HepG2 (cell line): ENCODE data around the gene SH3PXD2A. TPM values are rescaled to one million over a fixed set of nuclear protein-coding genes. Genes with fewer than 3 reads are reported as not detected.

Experiments
- ATAC-seq: fragments of 200-7000 bp; cut with Tn5 transposase; 3 replicates; pipeline ENCODE4 v1.9.1; 2020; ENCODE audit warnings: mild to moderate bottlenecking, moderate library complexity
- BruUV-seq: library from RNA; stranded (reverse); fragments of 400-500 nt; replicated peaks from 2 replicates; lab custom pipeline; 2021; lab: Mats Ljungman, UMichigan
- CTCF ChIA-PET: fragments of 300-600 bp; formaldehyde crosslinking; extraction: SDS; loops from one replicate; lab custom pipeline; 2021; ENCODE audit warnings: low total read pairs, inconsistent platforms, low intra/inter-chr PET ratio; lab: Yijun Ruan, JAX
- POLR2A ChIA-PET: fragments of 350-600 bp; sonication (Branson Sonifier 250); formaldehyde crosslinking; loops from one replicate; lab custom pipeline; 2020; ENCODE audit warnings: antibody characterized with exemption, inconsistent platforms; lab: Yijun Ruan, JAX
- DNase-seq: peaks from one replicate; pipeline ENCODE4 v3.0.0-alpha.2; 2015; ENCODE audit warnings: low spot score
- FAIRE-seq: peaks from 3 replicates; lab custom pipeline; 2011; peaks lifted over from hg19 to GRCh38; lab: Jason Lieb, UNC
- H2AFZ ChIP-seq: one replicate; pipeline ENCODE4 v1.6.1; 2011; ENCODE audit warnings: low read length, inconsistent platforms
- H3K27ac ChIP-seq: fragments of 300-600 bp; 3 replicates; pipeline ENCODE4 v1.8.0; 2011; ENCODE audit warnings: mixed run types, mild to moderate bottlenecking, mixed read lengths, low read length, inconsistent platforms; ENCODE audit not compliant: insufficient read depth; ENCODE audit errors: extremely low read length
- H3K27me3 ChIP-seq, 2 experiments: fragments of 200-600 bp in 1 of 2; 2 replicates in 1 of 2; 3 replicates in 1 of 2; pipeline versions ENCODE4 v1.6.0 to v1.8.0; 2011; ENCODE audit warnings: low read length in 2 of 2, mild to moderate bottlenecking in 2 of 2, moderate library complexity in 2 of 2, inconsistent platforms in 1 of 2; ENCODE audit not compliant: insufficient read depth in 2 of 2, control insufficient read depth in 1 of 2
- H3K36me3 ChIP-seq, 2 experiments: fragments of 200-600 bp in 1 of 2; replicated peaks in 1 of 2; 2 replicates in 1 of 2; 3 replicates in 1 of 2; pipeline versions ENCODE4 v1.5.1 to v1.8.0; 2011; ENCODE audit warnings: low read length in 2 of 2, inconsistent platforms in 1 of 2; ENCODE audit not compliant: insufficient read depth in 2 of 2, control insufficient read depth in 1 of 2
- H3K4me1 ChIP-seq: 2 replicates; pipeline ENCODE4 v1.5.1; 2012; ENCODE audit warnings: low read length, inconsistent platforms; ENCODE audit not compliant: insufficient read depth
- H3K4me2 ChIP-seq: 2 replicates; pipeline ENCODE4 v1.6.0; 2011; ENCODE audit warnings: low read depth, low read length, inconsistent platforms
- H3K4me3 ChIP-seq, 3 experiments: fragments of 200-600 bp in 1 of 3; sonication (generic), shearing (Covaris generic) in 1 of 3; replicated peaks in 1 of 3; 2 replicates each; pipeline ENCODE4 v1.5.1; 2011 to 2016; ENCODE audit warnings: low read length in 3 of 3, inconsistent platforms in 2 of 3, low read depth in 2 of 3, mild to moderate bottlenecking in 2 of 3, control low read depth in 1 of 3, mixed read lengths in 1 of 3; ENCODE audit not compliant: insufficient read depth in 1 of 3
- H3K79me2 ChIP-seq: one replicate; pipeline ENCODE4 v1.6.1; 2011; ENCODE audit warnings: low read length, inconsistent platforms; ENCODE audit not compliant: insufficient read depth
- H3K9ac ChIP-seq: 2 replicates; pipeline ENCODE4 v1.6.0; 2011; ENCODE audit warnings: mild to moderate bottlenecking, low read depth, low read length, inconsistent platforms; ENCODE audit not compliant: insufficient read depth
- H3K9me3 ChIP-seq: 2 replicates; pipeline ENCODE4 v1.5.1; 2012; ENCODE audit warnings: mild to moderate bottlenecking, low read length
- H4K20me1 ChIP-seq: 2 replicates; pipeline ENCODE4 v1.6.0; 2011; ENCODE audit warnings: inconsistent platforms, mild to moderate bottlenecking, low read length, moderate library complexity; ENCODE audit not compliant: insufficient read depth
- ZNF629 ChIP-seq: sonication (generic); formaldehyde crosslinking; conservative IDR thresholded peaks from 2 replicates; pipeline ENCODE4 v1.5.0; 2020; ENCODE audit warnings: missing genetic modification reagents
- WGBS: methylation state at CpG from one replicate; pipeline ENCODE4 v1.1.6; 2017; ENCODE audit warnings: low lambda C conversion rate; 5-methylcytosine and 5-hydroxymethylcytosine counted together
- in situ Hi-C: cut with HindIII; loops from 2 replicates; pipeline ENCODE4 v1.10.0; 2017; ENCODE audit warnings: low pct_unique_long_range_greater_than_20kb; ENCODE audit not compliant: extremely low pct_ligation_motif_present
- intact Hi-C: fragments of 100-400 bp; cut with micrococcal nuclease; formaldehyde crosslinking; loops from one replicate; pipeline ENCODE4 v1.10.0; 2022; ENCODE audit not compliant: unreplicated experiment
- polyA plus RNA-seq, 8 experiments: library from polyadenylated mRNA; depleted of rRNA in 3 of 8; stranded (reverse) in 7 of 8; unstranded in 1 of 8; fragments of >200 nt; fragmentation: Illumina TruSeq in 4 of 8; extraction: Trizol in 4 of 8; gene quantifications; 2 replicates each; pipeline versions ENCODE4 v1.2.1 to v1.2.3, GENCODE V29; 2011 to 2016; ENCODE audit warnings: low read depth in 4 of 8, missing spikeins in 1 of 8, mixed read lengths in 1 of 8; ENCODE audit not compliant: insufficient read depth in 1 of 8
- total RNA-seq, 5 experiments: library from RNA; depleted of rRNA; stranded (reverse); fragments of >200 nt; fragmentation: Illumina TruSeq; extraction: Trizol; gene quantifications; 2 replicates each; pipeline ENCODE4 v1.2.3, GENCODE V29; 2016; ENCODE audit warnings: low read depth in 1 of 5
- TF ChIP-seq, protein P1 (sequence below): sonication (generic); formaldehyde crosslinking; IDR thresholded peaks from 2 replicates; pipeline ENCODE4 v1.4.0; 2020; ENCODE audit warnings: missing genetic modification reagents

The SH3PXD2A gene
- total and polyA plus RNA-seq, 2 of the 13 experiments (the other 11 are each of a cell fraction or from before 2014, with no cell fraction given) = 11.1 to 11.3 TPM

GRCh38 chr10:103764296-103765088 lies 90.9 kb downstream of the SH3PXD2A start:
- FAIRE-seq = no peak
- H3K27ac ChIP-seq = no peak overlapping the region
- in situ Hi-C loops (no loop called here), intact Hi-C loops (no loop called here)
- H3K9ac ChIP-seq = no peak overlapping the region
- DNase-seq = no peak
- ChIA-PET POLR2A (no interaction called here), CTCF (no interaction called here)
- peaks cover 13% of the 10 kb centered on the region for H3K4me1 ChIP-seq
- no peak overlapping the region for H2AFZ ChIP-seq
- BruUV-seq = no TSS peak
- peak; percentile 87 for TF ChIP-seq ZNF629 (CRISPR knock-in tag)
- TF ChIP-seq, protein P1, sequence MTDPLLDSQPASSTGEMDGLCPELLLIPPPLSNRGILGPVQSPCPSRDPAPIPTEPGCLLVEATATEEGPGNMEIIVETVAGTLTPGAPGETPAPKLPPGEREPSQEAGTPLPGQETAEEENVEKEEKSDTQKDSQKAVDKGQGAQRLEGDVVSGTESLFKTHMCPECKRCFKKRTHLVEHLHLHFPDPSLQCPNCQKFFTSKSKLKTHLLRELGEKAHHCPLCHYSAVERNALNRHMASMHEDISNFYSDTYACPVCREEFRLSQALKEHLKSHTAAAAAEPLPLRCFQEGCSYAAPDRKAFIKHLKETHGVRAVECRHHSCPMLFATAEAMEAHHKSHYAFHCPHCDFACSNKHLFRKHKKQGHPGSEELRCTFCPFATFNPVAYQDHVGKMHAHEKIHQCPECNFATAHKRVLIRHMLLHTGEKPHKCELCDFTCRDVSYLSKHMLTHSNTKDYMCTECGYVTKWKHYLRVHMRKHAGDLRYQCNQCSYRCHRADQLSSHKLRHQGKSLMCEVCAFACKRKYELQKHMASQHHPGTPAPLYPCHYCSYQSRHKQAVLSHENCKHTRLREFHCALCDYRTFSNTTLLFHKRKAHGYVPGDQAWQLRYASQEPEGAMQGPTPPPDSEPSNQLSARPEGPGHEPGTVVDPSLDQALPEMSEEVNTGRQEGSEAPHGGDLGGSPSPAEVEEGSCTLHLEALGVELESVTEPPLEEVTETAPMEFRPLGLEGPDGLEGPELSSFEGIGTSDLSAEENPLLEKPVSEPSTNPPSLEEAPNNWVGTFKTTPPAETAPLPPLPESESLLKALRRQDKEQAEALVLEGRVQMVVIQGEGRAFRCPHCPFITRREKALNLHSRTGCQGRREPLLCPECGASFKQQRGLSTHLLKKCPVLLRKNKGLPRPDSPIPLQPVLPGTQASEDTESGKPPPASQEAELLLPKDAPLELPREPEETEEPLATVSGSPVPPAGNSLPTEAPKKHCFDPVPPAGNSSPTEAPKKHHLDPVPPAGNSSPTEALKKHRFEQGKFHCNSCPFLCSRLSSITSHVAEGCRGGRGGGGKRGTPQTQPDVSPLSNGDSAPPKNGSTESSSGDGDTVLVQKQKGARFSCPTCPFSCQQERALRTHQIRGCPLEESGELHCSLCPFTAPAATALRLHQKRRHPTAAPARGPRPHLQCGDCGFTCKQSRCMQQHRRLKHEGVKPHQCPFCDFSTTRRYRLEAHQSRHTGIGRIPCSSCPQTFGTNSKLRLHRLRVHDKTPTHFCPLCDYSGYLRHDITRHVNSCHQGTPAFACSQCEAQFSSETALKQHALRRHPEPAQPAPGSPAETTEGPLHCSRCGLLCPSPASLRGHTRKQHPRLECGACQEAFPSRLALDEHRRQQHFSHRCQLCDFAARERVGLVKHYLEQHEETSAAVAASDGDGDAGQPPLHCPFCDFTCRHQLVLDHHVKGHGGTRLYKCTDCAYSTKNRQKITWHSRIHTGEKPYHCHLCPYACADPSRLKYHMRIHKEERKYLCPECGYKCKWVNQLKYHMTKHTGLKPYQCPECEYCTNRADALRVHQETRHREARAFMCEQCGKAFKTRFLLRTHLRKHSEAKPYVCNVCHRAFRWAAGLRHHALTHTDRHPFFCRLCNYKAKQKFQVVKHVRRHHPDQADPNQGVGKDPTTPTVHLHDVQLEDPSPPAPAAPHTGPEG (CRISPR knock-in tag) = no peak
- no peak overlapping the region for H3K4me2 ChIP-seq
- no peak overlapping the region for H3K4me3 ChIP-seq
- no peak for ATAC-seq
- peaks cover 38 to 65% of the 10 kb centered on the region in 2 experiments for H3K36me3 ChIP-seq
- no peaks in the 10 kb centered on the region for H3K79me2 ChIP-seq
- H3K27me3 ChIP-seq = no peaks in the 10 kb centered on the region
- WGBS = 86% methylated on average over 7 of the region's 7 CpGs
- H4K20me1 ChIP-seq = no peaks in the 10 kb centered on the region; the same call in 1 of the 2 replicates
- no peaks in the 10 kb centered on the region for H3K9me3 ChIP-seq
